ENCODE measurements around the gene NDUFS5.

- TF ChIP-seq CTCF (IDR thresholded peaks at IDR 0.05; ENCODE audit: low read depth, low read length) (no peak), EZH2phosphoT487 (IDR thresholded peaks at IDR 0.05; ENCODE audit: low read depth) (no peak)
These were observed 21.5 kb downstream of the NDUFS5 start for GRCh38 chr1:39047374-39048229.

Measured in OCI-LY3 (cell line).